Gastrocnemius medialis (tissue), 4 donors: ENCODE results near the gene ERGIC3.

Experiments used
- POLR2A ChIP-seq, 2 donors: fragments of 450-650 bp; IDR thresholded peaks; one replicate each; pipeline ENCODE4 v1.6.1; 2017; ENCODE audit warnings: antibody characterized with exemption in 2 of 2, mild to moderate bottlenecking in 2 of 2, moderate library complexity in 2 of 2
- TF ChIP-seq, protein P1 (sequence below), 5 experiments: fragments of 450-650 bp in 3 of 5; fragments of 200-600 bp in 2 of 5; sonication (generic) in 2 of 5; IDR thresholded peaks in 4 of 5; conservative IDR thresholded peaks in 1 of 5; 1 replicate in 4 of 5; 2 replicates in 1 of 5; pipeline ENCODE4 v1.5.1; 2016 to 2019; ENCODE audit warnings: antibody characterized with exemption in 5 of 5, mild to moderate bottlenecking in 3 of 5, moderate library complexity in 3 of 5

DNA sequence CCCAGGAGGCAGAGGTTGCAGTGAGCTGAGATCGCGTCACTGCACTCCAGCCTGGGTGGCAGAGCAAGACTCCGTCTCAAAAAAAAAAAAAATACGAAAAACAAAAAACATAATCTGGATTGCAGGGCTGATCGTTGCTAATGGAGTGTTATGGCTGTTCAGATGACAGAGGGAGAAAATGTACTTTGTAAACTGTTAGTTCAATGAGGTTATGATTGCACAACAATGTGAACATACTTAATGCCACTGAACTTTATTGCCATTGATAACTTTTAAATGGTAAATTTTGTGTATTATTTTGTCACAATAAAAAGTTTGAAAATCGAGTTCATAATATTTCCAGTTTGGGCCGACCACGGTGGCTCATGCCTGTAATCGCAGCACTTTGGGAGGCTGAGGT is 22.9 kb upstream of the ERGIC3 start:
- TF ChIP-seq, protein P1, sequence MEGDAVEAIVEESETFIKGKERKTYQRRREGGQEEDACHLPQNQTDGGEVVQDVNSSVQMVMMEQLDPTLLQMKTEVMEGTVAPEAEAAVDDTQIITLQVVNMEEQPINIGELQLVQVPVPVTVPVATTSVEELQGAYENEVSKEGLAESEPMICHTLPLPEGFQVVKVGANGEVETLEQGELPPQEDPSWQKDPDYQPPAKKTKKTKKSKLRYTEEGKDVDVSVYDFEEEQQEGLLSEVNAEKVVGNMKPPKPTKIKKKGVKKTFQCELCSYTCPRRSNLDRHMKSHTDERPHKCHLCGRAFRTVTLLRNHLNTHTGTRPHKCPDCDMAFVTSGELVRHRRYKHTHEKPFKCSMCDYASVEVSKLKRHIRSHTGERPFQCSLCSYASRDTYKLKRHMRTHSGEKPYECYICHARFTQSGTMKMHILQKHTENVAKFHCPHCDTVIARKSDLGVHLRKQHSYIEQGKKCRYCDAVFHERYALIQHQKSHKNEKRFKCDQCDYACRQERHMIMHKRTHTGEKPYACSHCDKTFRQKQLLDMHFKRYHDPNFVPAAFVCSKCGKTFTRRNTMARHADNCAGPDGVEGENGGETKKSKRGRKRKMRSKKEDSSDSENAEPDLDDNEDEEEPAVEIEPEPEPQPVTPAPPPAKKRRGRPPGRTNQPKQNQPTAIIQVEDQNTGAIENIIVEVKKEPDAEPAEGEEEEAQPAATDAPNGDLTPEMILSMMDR (IDR thresholded peaks at IDR 0.05 in 4 of 5, conservative IDR thresholded peaks at IDR 0.05 in 1 of 5), result no peak
- TF ChIP-seq POLR2A (IDR thresholded peaks at IDR 0.05), result no peak
